ENCODE data around the gene VASP.

VASP gene

DNA sequence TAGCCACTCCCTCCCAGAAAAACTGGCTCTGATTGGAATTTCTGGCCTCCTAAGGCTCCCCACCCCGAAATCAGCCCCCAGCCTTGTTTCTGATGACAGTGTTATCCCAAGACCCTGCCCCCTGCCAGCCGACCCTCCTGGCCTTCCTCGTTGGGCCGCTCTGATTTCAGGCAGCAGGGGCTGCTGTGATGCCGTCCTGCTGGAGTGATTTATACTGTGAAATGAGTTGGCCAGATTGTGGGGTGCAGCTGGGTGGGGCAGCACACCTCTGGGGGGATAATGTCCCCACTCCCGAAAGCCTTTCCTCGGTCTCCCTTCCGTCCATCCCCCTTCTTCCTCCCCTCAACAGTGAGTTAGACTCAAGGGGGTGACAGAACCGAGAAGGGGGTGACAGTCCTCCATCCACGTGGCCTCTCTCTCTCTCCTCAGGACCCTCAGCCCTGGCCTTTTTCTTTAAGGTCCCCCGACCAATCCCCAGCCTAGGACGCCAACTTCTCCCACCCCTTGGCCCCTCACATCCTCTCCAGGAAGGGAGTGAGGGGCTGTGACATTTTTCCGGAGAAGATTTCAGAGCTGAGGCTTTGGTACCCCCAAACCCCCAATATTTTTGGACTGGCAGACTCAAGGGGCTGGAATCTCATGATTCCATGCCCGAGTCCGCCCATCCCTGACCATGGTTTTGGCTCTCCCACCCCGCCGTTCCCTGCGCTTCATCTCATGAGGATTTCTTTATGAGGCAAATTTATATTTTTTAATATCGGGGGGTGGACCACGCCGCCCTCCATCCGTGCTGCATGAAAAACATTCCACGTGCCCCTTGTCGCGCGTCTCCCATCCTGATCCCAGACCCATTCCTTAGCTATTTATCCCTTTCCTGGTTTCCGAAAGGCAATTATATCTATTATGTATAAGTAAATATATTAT lies 33.3 kb upstream of the VASP start:
- no peak for DNase-seq (ENCODE audit: low read depth in 2 of 2)

DNA sequence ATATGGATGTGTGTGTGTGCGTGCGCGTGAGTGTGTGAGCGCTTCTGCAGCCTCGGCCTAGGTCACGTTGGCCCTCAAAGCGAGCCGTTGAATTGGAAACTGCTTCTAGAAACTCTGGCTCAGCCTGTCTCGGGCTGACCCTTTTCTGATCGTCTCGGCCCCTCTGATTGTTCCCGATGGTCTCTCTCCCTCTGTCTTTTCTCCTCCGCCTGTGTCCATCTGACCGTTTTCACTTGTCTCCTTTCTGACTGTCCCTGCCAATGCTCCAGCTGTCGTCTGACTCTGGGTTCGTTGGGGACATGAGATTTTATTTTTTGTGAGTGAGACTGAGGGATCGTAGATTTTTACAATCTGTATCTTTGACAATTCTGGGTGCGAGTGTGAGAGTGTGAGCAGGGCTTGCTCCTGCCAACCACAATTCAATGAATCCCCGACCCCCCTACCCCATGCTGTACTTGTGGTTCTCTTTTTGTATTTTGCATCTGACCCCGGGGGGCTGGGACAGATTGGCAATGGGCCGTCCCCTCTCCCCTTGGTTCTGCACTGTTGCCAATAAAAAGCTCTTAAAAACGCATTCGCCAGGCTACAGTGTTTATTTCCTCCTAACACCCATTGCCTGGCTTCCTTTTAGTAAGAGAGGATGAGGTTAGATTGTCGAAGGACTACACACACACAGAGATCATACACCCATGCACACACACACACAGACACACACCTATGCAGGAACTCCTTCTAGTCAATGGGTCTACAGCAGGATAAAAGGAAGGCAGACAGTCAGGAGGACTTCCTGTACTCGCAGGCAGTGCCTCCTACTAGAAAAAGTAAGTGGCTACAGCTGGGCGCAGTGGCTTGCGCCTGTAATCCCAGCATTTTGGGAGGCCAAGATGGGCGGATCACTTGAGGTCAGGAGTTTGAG lies 32.4 kb upstream of the VASP start:
- DNase-seq (ENCODE audit: low read depth in 2 of 2): no peak

DNA sequence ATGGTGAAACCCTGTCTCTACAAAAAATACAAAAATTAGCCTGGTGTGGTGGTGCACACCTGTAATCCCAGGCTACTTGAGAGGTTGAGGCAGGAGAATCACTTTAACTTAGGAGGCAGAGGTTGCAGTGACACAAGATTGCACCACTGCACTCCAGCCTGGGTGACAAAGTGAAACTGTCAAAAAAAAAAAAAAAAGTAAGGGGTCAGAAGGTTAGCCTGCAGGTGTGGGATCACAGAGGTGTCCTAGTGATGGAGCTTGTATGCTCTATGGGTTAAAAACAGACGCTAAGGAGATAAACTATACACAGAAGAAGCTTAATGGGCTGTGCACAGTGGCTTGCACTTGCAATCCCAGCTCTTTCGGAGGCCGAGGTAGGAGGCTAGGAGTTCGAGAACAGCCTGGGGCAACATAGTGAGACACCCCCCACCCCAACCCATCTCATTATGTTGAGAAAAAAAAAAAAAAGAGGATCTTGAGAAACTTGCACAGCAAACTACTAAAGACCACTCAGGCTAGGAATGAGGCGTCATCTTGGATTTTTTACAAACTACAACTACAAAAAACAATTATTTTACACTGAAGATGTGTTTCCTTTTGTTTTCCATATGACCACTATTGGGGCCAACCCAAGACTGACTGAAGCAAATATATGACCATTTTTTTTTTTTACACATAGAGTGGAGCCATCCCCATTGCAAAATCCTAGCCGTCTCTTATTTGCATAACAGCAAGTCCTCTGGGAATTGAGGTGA lies 31.6 kb upstream of the VASP start:
- no peak for DNase-seq (ENCODE audit: low read depth in 2 of 2)

DNA sequence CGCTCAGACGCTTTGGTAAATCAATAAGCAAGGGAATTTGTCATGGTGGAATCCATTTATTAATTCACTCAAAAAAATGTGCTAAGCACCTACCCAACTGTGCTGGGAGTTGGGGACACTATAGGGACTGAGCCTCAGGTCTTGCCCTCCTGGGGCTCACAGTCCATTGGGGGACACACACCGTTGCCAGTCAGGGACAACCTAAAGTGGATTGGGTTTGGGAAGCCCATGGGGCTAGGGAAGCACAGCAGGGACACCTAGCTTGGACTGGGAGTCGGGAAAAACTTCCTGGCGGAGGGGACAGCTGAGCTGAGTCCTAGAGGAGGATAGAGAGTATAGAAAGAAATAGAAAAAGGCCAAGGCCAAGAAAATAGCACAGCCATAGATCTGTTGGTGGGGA lies 31.0 kb upstream of the VASP start:
- DNase-seq (ENCODE audit: low read depth in 2 of 2): no peak

DNA sequence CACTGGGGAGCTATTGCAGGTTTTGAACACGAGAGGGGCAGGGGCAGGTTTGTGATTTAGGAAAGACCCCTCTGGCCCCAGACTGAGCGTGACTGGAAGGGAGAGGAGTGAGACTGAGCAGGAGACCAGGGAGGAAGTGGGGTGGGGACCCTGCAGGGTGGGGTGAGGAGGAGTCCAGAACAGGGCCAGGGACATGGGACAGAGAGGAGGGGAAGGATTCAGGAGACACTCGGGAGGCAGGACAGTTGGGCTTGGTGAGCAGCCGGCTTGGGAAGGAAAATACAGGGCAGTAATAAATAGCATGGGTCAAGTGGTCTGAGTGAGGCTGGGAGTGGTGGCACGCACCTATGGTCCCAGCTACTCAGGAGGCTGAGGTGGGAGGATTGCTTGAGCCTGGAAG lies 30.1 kb upstream of the VASP start:
- DNase-seq (ENCODE audit: low read depth in 2 of 2): no peak

DNA sequence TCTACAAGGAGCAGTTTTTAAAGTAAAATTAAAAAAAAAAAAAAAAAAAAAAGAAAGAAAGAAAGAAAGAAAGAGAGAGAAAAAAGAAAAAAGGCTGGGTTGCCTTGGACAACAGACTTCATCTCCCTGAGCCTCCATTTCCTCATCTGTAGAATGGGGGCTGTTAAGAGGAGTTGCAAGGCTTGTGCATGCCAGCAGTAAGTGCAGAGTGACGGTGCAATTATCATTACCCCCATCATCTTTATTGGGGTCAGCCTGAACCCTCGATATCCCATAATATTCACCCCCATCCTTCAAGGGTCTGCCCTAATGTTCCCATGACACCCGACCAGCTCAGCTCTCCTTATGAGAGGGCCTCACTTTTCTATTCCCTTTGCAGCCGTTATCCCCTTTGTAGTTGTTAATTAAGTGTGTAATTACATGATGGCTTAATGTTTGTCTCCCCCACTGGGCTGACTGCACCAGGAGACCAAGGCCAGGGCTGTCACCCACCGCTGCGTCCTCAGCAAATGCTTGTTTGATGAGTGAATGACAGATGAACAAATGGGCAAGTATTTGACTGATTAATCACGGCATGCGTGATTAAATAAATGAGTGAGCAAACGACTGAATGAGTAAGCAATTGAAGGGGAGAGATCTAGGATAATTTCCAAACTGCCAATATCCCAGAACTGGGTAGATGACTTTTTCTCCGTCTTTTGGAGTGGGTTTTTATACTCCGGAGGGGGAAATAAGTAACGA lies 29.4 kb upstream of the VASP start:
- no peak for DNase-seq (ENCODE audit: low read depth in 2 of 2)

DNA sequence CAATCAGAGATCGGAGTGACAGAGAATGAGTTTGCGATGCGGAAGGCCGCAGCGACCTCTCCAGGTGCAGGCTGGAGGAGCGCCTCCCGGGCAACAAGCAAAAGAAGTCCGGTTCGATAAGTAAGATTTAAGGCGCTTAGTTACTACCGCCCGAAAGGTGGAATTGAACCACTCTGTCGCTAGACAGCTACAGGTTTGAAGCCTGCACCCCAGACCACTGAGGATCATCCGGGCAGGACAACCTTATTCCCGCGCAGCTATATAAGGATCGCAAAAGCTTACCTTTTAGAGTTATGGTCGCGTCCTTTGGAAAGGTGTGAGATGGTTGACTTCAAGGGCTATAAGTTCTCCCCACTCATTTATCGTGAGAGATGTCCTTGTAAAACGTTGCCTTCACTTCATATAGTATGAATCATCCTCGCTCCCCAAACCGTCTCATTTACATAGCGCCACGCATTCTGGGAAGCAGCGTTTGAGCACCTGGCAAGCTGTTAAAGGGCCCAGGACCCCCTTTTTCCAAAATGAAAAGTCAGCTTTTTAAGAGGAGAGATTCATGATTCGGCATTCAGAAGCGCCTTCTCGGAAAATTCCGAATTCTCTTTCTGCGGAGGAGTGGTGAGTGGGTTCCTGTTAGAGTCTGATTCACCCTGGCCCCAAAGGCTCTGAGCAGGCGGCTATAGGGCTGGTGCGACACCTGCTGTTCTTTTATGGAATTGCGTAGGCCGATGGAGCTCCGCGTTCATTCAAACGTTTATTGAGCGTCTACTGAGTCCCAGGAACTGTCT lies 28.6 kb upstream of the VASP start:
- DNase-seq (ENCODE audit: low read depth in 2 of 2): peak; percentile 74 to 84

DNA sequence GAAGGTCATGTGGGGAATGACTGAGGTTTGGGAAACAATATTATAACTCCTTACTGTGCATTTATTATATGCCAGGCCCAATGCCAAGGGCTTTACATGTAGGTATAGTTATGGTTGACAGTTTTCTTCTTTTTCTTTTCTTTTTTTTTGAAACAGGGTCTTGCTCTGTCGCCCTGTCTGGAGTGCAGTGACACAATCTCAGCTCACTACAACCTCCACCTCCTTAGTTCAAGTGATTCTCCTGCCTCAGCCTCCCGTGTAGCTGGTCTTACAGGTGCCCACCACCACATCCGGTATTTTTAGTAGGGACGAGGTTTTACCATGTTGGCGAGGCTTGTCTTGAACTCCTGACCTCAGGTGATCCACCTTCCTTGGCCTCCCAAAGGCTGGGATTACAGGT lies 24.2 kb upstream of the VASP start:
- no peak for DNase-seq (ENCODE audit: low read depth in 2 of 2)

DNA sequence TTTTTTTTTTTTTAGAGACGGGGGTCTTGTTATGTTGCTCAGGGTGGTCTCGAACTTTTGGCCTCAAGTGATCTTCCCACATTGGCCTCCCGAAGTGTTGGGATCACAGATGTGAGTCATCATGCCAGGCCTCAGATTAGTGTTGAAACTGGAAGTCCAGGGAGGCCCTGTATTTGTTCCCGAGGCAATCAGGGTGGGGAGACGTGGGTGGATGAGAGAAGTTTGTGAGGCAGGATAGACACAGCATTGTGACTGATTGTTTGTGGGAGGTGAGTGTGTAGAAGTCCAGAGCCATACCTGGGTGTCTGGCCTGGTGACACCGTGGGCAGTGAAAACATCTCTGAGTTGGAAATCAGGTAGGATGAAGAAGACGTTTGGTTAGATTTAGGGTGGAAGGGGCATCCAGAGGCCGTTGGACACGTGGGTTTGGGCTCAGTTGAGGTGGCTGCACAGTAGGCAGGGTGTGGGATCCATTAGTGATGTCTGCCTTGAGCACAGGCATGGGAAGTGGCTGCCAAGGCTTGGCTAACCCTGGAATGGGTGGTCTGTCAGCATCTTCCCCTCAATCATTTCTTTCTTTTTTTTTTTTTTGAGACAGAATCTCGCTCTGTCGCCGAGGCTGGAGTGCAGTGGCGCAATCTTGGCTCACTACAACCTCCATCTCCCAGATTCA lies 22.9 kb upstream of the VASP start:
- no peak for DNase-seq (ENCODE audit: low read depth in 2 of 2)

DNA sequence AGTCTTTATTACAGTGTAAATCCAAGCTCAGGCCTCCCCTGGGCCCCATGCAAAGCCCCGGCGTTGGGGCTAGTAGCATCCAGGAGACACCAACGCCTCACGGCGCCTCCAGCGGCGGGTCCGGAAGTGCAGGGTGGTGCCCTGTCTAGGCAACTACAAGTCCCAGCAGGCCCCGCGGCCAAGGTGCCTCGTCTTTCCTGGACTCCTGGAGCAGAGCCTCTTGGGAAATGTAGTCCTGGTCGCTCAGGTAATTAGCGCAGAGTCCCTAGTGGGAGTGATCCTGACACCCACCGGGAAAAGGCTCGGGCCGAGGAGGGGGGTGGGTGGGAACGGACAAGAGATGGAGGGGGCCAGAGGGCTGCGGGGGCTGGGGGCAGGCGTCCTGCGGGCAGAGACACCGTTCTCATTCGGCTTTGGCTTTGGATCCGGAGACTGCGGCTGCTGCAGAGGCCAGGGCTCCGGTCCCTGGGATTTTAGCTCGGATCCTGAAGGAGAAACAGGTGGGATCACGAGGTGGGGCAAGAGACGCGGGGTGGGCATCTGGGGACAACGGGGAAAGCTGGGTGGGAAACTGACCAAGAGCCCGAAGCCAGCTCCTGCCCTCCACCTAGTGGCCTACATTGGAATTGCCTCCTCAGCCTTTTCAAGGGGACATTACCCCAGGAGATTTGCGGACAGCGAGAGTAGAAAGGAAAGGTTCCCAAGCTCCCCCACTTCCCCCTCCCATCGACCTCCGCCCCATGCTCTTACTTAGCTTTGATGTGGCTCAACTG lies 21.8 kb upstream of the VASP start:
- DNase-seq (ENCODE audit: low read depth in 2 of 2): peak; percentile 92 to 97

DNA sequence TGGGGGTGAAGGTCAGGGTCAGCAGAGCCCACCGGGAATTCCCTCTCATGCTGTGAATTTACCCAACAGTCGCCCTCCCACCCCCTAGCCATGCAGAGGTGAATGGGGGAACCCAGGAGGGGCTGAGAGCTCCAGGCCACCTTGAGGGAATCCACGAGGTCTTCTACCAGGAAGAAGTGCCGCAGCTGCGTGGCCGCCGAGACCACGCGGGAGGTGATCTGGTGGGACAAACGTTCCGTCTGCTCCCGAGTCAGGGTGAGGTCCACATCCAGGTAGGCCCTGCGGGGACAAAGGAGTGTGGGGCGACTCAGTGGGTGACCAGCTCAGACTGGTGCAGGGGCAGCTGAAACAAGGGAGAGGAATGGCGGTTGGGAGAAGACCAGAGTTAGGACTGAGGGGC lies 18.6 kb upstream of the VASP start:
- DNase-seq (ENCODE audit: low read depth in 2 of 2): no peak

DNA sequence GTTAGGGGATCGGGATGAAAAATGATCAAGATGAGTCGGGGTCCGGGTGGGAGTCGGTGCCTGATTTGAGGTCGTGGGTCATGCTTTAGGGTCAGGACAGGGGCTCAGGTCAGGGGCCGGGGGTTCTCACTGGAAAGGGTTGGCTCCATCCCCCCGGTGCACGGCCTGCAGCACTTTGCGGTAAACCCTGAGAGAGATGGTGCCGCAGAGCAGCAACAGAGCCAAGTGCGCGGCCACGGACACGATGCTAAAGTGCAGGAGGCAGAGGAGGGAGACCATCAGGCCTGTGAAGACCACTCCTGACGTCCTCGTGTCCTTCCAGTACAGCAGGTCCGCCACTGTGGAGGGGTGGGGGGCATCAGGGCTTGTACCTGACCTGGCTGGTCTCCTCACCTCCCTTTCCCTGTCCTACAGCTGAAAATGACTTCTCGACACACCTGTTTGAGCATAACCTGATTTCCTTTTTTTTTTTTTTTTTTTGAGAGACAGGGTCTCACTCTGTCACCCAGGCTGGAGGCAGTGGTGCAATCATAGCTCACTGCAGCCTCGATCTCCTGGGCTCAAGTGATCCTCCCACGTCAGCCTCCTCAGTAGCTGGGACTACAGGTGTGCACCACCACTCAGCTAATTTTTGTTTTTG lies 17.9 kb upstream of the VASP start:
- no peak for DNase-seq (ENCODE audit: low read depth in 2 of 2)

DNA sequence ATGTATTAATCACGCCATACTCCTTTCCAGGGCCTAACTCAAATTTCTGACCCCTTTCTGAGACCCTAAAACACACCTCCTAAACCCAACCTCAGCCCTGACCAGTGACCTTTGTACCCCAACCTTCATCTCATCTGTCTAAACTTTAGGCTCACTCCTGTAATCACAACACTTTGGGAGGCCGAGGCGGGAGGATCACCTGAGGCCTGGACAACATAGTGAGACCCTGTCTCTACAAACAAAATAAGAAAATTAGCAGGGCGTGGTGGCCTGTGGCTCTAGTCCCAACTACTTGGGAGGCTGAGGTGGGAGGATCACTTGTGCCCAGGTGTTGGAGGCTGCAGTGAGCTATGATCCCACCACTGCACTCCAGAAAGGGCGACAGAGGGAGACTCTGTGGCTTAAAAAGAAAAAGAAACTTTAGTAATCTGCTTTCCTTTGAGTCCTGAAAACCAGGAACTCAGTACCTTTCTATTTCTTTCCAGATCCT lies 15.1 kb upstream of the VASP start:
- DNase-seq (ENCODE audit: low read depth in 2 of 2): no peak

DNA sequence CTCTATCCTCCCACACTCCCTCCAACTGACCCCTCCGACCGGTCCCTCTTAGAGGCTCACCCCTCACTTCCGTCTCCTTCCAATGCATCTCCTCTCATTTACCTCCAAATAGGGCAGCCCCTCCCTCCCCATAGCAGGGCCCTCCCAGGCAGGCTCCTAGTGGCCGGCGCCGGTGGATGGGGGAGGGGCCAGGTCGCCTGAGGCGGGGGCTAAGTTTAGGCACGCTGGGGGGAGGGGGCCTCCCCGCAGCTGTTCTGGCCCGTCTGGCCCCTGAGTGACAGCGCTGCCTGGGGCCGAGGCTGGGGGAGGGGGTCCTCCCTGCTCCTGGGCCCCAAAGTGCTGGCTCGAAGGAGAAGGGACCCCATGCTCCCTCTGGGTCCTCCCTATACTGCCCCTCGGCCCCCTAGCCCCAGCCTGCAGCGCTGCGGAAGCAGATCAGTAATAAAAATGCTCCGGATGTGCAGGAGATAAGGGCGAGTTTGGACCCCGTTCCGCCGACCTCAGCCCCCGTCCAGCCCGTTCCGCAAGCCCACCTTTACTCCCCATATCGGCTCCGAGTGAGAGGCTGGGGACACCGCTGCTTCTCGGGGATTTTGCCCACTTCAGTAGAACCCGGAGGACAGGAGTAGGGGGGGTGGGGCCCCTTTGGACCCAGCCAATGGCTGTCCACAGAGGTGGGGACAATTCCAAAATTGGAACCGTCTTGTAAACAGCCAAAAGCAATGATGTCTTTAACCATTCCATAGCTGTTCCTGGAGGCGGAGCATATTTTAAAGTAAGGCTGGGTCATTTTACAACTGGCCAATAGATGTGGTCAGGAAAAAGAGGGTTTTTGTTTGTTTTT lies 14.4 kb upstream of the VASP start:
- no peak for DNase-seq (ENCODE audit: low read depth in 2 of 2)

DNA sequence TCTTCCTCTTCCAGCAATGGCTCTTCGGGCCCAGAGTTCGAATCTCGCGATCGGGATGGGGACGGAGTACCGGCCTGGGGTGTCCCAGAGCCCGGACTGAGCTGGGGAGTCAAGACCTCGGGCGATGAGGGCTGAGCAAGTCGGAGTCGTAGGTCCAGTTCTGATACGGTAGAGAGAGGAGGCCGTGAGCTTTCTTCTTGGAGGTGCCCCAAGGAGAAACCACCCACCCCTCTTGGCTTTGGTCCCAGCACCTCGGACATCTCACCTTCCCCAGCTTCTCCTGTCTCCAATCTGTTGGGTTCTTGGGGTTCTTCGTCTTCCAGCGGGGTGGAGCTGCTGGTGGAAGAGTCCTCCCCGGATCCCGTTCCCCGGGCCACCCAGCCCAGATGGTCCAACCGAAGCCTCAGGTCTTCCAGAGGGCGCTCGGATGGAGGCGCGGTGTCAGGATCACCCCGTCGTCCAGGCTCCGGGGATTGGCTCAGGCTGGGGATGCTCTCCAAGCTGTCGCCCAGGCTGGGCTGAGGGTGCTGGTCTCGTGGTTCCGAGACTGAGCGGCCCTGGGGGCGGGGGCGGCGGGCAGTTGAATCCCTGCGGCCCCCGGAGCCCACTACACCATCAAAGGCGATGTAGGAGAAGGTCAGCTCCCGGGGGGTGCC lies 12.9 kb upstream of the VASP start:
- no peak for DNase-seq (ENCODE audit: low read depth in 2 of 2)

DNA sequence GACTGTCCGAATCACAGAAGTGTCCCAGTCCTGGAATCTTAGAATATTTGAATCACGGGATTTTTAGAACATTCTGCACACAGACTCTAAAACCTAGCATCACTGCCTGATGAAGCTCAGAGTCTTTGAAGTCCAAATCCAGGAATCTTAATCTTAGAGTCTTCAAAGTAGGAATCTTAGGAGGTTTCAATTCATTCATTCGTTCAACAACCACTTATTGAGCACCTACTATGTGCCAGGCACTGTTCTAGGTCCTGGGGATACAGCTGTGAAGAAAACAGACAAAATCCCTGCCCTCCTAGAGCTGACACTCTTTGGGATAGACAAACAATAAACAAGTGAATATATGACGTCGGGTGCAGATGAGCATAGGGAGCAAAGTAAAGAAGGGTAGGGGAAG lies 12.1 kb upstream of the VASP start:
- DNase-seq (ENCODE audit: low read depth in 2 of 2): no peak

DNA sequence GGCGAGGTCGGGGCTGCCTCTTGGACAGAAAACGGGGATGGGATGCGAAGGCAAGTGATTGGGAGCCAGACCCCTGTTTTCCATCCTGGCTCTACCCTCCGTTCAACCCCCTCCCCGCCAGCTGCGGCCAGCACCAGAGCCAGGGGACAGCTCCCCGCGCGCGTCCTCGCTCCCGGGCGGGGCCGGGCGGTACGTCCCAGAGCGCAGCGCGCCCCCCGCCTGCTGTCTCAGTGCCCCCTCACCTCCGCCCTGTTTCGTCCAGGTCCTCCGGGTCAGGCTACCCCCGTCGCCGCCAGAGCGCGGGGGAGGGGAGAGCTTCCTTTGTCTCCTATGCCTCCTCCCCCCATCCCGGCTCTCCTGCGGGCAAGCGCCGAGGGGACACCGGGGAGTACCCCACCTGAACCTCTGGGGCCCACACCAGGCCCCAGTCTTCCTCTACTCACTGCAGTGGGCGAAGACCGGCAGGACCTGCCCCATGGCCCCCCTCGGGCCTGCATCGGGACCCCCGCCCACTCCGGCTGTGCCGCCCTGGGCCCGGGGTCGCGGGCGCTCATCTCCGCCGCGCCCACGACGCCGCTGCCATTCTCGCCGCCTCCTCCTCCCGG lies 10.8 kb upstream of the VASP start:
- no peak for DNase-seq (ENCODE audit: low read depth in 2 of 2)
